Measurements from ENCODE around the gene YIPF3.
"Not testable (repeated sequence)": the region's sequence is repeated elsewhere in the genome, so short reads cannot be mapped to it uniquely, and the experiment has no call there.

Gene YIPF3

GRCh38 chr6:43491750-43492661, 24.7 kb downstream of the YIPF3 start:
- DNase-seq = peak in 1 of 2 experiments; percentile 41

DNA sequence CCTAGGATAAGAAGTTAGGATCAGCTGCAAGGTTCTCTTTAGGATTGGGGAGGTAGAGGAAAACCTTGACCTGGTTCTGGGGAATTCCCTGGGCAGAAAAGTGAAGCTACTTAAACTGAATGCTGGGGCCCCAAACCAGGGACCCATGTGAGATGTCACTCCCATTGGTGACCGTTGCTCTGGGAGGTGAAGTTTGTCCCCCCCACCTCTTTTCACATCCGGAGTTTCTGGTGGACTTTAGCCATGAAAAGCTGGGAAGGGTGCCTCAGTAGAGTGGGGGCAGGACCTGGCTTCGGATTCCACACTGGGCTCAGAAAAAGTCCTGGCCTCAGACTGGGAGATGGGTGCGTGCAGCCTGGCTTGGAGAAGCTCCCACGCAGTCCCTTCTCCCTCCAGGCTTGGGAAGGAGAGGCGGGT, 26.2 kb downstream of the YIPF3 start:
- no peak for DNase-seq

- no peak for DNase-seq
These were observed 27.3 kb downstream of the YIPF3 start for GRCh38 chr6:43489277-43490072.

DNA sequence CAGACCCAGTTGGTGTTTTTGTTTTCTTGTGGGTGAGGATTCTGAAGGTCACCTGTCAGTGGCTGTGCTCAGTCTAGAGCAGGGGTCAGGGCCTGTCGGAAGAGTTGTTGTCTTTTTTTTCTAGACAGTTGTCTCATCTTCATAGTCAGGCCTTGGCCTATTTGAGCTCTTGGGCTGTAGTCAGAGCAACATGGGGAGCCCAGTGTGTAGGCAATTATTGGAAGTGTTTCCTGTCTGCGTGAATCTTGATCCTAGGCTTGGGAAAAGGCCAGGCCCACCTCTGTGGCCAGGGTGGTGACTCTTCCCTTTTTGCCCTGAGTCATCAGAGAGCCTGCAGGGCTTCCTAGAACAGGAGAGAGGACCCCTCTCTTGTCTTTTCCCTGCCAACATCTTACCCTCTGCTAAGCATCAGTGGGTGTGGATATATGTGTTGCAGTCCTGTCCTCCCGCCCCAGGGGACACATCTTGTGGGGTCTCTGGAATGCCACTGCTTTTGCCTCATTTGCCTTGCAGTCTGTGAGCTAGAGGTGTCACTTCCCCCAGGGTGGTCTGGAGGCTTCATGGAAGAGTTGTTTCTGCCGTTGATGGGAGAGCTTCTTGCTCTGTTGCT, 28.0 kb downstream of the YIPF3 start:
- no peak for DNase-seq

GRCh38 chr6:43481591-43482236, 35.0 kb downstream of the YIPF3 start:
- no peak for DNase-seq

GRCh38 chr6:43481075-43481474, 35.7 kb downstream of the YIPF3 start:
- no peak for DNase-seq

DNA sequence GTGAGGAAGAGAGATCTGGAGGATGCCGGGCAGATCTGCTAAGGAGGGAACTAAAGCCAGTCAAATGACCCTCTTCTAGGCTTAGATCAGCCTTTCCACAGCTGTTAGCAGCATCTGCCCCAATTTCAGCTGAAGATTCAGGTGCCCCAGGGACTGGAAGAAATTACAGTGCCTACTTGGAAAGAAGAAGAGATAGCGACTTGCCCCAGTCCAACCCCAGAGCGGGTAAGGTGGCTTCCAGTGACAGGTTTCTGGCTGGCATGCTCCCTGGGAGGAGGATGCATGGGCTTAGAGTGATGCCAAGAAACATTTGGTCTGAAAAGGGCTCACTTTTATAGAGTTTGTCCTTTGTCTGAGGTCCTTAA, 38.7 kb downstream of the YIPF3 start:
- DNase-seq = no peak

DNA sequence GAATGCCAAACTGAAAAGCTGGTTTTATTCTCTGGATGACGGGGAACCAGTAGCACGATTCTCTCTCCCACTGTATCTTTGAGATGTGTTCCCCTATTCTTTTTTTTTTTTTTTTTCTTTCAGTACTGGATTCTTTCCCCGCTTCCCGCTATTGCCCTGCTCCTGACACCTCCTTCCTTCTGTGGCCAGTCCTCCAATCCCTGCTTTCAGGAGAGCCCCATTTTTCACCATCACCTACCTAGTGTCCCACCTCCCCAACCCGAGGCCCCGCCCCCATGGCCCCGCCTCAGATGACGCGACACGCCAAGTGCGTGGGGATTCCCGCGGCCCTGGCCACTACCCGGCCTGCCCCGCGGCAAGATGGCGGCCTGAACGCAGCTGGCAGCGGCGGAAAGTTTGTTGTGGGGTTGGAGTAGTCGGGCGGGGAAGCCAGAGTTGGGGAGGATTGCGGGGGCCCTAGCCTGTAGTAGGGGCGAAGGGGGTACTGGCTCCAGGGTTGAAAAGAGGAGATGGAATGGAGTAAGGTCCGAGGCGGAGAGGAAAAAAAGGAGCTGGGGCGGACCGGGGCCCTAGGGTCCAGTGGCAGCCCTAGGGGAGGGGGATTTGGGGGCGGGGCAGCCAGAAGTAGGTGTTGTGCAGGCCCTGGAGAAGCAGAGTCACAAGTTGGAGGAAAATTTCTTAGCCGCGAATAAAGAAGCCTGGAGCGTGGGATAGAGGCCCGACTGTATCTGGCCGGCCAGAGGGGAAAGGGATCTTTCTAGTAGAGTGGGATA, 39.3 kb downstream of the YIPF3 start, which contains the start of gene TJAP1:
TJAP1 (plus strand) TSS at position 336 of the 773 bp plus-strand sequence. CDS start 21,432 bp downstream, outside the sequence.
- peak; percentile 93 for DNase-seq

- no peak for DNase-seq
These were observed 40.0 kb downstream of the YIPF3 start for GRCh38 chr6:43476746-43477145.

DNA sequence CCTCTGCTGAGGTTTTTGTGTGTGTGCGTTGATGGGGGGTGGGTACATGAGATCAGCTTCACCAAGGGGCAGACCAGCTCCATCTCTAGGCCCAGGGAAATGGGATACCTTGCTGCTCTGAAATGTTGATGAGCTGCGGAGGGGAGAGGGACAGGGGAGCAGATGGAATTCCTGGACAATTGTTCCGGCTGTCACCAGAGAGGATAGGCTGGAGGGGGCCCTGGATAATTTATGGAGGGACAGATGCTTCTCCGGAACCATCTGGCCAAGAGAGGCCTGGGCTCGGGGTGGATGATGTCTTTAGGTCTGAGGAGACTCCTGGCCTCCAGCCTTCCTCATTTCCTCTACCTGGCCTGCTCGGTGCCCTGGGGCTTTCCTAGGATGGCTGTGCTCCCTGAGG, 41.2 kb downstream of the YIPF3 start:
- DNase-seq = no peak

DNA sequence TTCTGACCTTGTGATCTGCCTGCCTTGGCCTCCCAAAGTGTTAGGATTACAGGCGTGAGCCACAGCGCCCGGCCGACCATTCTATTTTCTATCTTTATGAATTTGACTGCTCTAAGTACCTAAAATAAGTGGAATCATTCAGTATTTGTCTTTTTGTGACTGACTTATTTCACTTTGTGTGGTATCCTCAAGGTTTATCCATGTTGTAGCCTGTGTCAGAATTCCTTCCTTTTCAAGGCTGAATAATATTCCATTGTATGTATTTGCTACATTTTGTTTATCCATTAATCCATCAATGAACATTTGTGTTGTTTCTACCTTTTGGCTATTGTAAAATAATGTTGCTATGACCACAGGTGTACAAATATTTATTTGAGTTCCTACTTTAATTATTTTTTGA, 44.2 kb downstream of the YIPF3 start:
- no peak for DNase-seq

DNA sequence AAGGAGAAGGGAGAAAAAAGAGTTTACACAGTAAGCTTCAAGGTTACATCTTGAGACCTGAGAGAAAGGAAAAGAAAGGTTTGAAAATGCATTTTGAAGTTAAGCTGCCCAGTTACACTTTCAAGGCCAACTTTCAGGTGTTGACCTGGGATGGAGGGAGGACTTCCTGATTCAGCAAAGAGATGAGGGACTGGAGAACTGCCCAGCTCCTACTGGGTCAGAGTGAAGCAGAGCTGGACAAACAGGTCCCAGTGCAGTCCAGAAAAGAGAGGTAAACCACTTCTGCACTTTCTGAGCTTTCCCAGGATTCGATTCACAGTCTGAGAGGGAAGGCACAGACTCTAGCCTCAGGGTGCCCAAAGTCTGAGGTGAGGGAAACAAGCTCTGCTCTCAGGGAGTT, 45.3 kb downstream of the YIPF3 start:
- DNase-seq = no peak

DNA sequence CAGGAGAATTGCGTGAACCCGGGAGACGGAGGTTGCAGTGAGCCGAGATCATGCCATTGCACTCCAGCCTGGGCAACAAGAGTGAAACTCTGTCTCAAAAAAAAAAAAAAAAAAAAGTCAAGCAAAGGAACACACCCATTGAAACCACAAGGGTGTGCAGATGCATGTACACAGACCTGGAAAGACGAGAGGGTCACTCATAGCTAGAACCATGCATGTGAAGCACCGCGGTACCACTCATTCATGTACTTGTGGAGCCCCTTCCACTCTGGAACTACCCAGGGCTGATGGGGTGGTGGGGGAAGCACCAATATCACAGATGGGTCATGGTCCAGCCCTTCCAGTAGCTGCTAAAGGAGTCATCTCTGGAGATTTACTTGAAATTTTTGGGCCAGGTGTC, 46.8 kb downstream of the YIPF3 start:
- DNase-seq = no peak

GRCh38 chr6:43468748-43469681, 47.7 kb downstream of the YIPF3 start:
- peak; percentile 10 to 66 for DNase-seq

DNA sequence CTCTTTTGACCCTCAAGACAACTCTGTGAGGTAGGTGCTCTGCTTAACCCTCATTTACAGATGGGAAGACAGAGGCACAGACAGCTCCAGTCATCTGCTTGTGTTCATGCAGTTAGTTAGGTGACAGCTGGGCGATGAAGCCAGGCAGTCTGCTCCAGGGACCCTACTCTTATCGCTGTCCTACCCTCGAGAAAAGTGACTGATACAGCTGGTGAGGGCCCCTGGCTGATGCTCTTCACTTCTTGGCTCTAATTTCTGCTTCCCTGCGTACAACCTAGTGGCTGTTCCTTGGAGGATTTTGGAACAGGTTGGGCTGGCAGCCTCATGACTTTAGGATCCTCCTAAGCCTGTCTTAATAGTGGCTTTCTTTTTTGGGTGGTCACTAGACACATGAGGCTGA, 48.5 kb downstream of the YIPF3 start:
- no peak for DNase-seq

DNA sequence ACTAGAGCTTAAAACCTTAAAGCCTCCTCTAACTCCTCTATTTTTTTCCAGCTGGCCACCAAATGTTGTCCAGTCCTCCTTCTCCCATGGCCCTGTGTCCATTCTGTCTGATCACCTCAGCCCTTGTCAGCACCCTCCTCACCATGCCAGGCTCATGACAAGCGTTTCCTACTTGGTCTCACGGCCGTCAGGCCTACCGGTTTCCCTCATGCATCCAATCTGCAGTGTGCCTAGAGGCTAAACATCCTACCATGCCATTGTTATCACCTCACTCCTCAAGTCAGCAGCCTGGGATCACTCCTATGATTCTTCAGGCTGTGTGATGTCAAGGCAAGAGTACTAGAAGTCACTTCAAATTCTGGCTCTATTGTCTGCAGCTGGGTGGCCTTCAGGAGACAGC, 49.0 kb downstream of the YIPF3 start:
- no peak for DNase-seq

GRCh38 chr6:43467265-43467664, 49.5 kb downstream of the YIPF3 start:
- not testable (repeated sequence) for DNase-seq

DNA sequence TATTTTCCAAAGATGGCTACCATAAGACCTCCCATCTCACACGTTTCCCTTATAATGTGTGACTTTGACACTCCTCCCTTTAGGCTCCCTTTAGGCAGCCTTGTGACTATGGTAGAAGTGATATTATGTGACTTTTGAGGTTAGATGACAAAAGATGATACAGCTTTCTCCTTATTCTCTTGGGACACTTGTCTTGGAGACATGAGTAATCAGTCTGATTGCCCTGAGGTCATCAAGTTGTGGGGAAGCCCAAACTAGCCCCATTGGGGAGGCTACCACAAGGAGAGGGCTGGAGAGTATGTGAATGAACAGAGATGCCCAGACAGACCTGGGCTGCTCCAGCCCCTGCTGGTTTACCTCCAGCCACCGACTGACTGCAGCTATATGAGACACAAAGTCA, 50.8 kb downstream of the YIPF3 start:
- DNase-seq = no peak

DNA sequence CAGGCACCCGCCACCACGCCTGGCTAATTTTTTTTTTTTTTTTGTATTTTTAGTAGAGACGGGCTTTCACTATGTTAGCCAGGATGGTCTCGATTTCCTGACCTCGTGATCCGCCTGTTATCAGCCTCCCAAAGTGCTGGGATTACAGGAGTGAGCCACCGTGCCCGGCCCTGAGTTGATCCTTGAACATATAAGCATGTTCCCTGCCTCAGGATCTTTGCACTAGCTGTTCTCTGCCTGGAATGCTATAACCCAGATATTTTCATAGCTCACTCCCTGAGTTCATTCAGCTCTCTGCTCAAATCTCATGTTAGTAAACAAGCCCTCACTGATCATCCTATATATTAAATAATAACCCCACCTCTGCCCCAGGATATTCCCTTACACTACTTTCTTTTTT, 52.4 kb downstream of the YIPF3 start:
- no peak for DNase-seq

DNA sequence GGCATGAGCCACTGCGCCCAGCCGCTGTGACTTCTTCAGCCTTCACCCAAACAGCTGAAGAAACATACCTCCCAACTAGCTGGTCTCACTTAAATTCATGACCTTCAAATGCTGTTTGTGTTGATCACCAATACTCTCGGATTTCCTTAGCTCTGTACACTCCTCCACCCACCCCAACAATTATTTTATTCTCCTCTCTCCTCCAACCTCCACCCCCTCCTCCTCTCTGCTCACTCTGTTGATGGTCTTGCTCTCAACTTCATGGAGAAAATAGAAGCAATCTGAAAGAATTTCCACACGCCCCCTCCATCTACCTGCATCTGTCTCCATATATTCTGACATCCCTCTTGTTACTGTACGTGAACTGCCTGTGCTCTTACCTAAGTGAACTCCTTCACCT, 54.8 kb downstream of the YIPF3 start:
- DNase-seq = no peak
